ENCODE measurements around the gene EFL1. TPM values are rescaled to one million over a fixed set of nuclear protein-coding genes. Genes with fewer than 3 reads are reported as not detected.
A peak's percentile ranks its signal among the peaks of the same experiment; 100 is the strongest.

Gene EFL1
- total and polyA plus RNA-seq, 2 of the 4 experiments (the other 2 are of a cell fraction) = 10.1 to 24.6 TPM

- peaks cover 5% of the 10 kb centered on the region for H3K4me1 ChIP-seq (ENCODE audit: control insufficient read depth, insufficient read depth, low read length)
- intact Hi-C loops (cut with micrococcal nuclease) = no loop called here
- H3K56ac ChIP-seq (ENCODE audit: extremely low read depth, insufficient read depth, low read length) = no peak overlapping the region
- no peak overlapping the region for H4K8ac ChIP-seq (ENCODE audit: low read depth in 2 of 2, low read length in 2 of 2)
- H3K9ac ChIP-seq (ENCODE audit: low read depth, low read length) = no peak overlapping the region
- ATAC-seq (ENCODE audit: low read depth) = no peak
- H3K4me3 ChIP-seq (ENCODE audit: insufficient read depth, low read depth, low read length) = no peak overlapping the region
- H3K23ac ChIP-seq (ENCODE audit: low read depth, low read length) = no peak overlapping the region
- peaks cover 8% of the 10 kb centered on the region for H3K9me1 ChIP-seq (ENCODE audit: insufficient read depth, low read length)
- H3K27me3 ChIP-seq (ENCODE audit: control insufficient read depth, insufficient read depth, low read length) = no peaks in the 10 kb centered on the region
- no peak overlapping the region for H4K91ac ChIP-seq (ENCODE audit: insufficient read depth, low read depth, low read length)
- H2AFZ ChIP-seq (replicated peaks; ENCODE audit: low read length, poor library complexity) = no peak overlapping the region
- no peak overlapping the region for H3K4me2 ChIP-seq (ENCODE audit: low read depth, low read length)
- H2BK5ac ChIP-seq (ENCODE audit: low read depth, low read length, poor library complexity, severe bottlenecking) = no peak overlapping the region
- no peaks in the 10 kb centered on the region for H3K9me3 ChIP-seq (ENCODE audit: control insufficient read depth, insufficient read depth, low read length)
- no peak overlapping the region for H4K5ac ChIP-seq (ENCODE audit: low read depth, low read length)
- no TSS peak for BruUV-seq (replicated peaks)
- H3K4ac ChIP-seq (ENCODE audit: low read depth, low read length) = no peak overlapping the region
- DNase-seq = no peak
- 92% methylated on average over 3 of the region's 16 CpGs; no CpG with 5 or more reads in 1 of the 2 experiments for WGBS, 2 experiments (ENCODE audit: extremely low coverage in 2 of 2, insufficient read length in 1 of 2)
- H4K20me1 ChIP-seq (ENCODE audit: insufficient read depth, low read length) = no peaks in the 10 kb centered on the region
- H3K79me1 ChIP-seq (ENCODE audit: low read depth in 1 of 2, low read length in 2 of 2) = no peaks in the 10 kb centered on the region
- H3K14ac ChIP-seq (replicated peaks; ENCODE audit: low read depth, low read length) = no peak overlapping the region
- in situ Hi-C loops (cut with MboI; ENCODE audit: low sequenced_read_pairs) = no loop called here
- no peak overlapping the region for H2BK15ac ChIP-seq (ENCODE audit: low read depth, low read length)
- no peak overlapping the region for H2AK9ac ChIP-seq (replicated peaks; ENCODE audit: low read depth, low read length, poor library complexity)
- TF ChIP-seq SMC3 (IDR thresholded peaks at IDR 0.05; ENCODE audit: low read depth, low read length) = no peak
- TF ChIP-seq CEBPB (IDR thresholded peaks at IDR 0.05; ENCODE audit: low read depth, low read length) = no peak
- no peak for TF ChIP-seq POLR2A (IDR thresholded peaks at IDR 0.05; ENCODE audit: low read depth, low read length)
- no peak for TF ChIP-seq BHLHE40 (IDR thresholded peaks at IDR 0.05; ENCODE audit: low read depth, low read length)
- TF ChIP-seq MAZ (IDR thresholded peaks at IDR 0.05; ENCODE audit: borderline replicate concordance, low read depth, low read length) = no peak
- TF ChIP-seq RAD21 (IDR thresholded peaks at IDR 0.05; ENCODE audit: low read length) = no peak
- no peak for TF ChIP-seq RFX5 (IDR thresholded peaks at IDR 0.05; ENCODE audit: low read depth, low read length)
- TF ChIP-seq MXI1 (IDR thresholded peaks at IDR 0.05; ENCODE audit: borderline replicate concordance, low read depth, low read length) = no peak
- TF ChIP-seq NFE2L2 (IDR thresholded peaks at IDR 0.05; ENCODE audit: low read depth, low read length) = no peak
- TF ChIP-seq MAFK (IDR thresholded peaks at IDR 0.05; ENCODE audit: low read depth, low read length) = no peak
- no peak for TF ChIP-seq FOS (IDR thresholded peaks at IDR 0.05; ENCODE audit: low read depth, low read length)
- TF ChIP-seq USF2 (IDR thresholded peaks at IDR 0.05; ENCODE audit: low read depth, low read length) = no peak
- TF ChIP-seq RCOR1 (IDR thresholded peaks at IDR 0.05; ENCODE audit: insufficient replicate concordance, low read length) = no peak
- no peak for TF ChIP-seq CTCF (conservative IDR thresholded peaks at IDR 0.05; ENCODE audit: low read depth, low read length)
- no peak for TF ChIP-seq ELK1 (IDR thresholded peaks at IDR 0.05; ENCODE audit: borderline replicate concordance, low read depth, low read length)
- H3K18ac ChIP-seq (ENCODE audit: low read depth, low read length) = no peak overlapping the region
- dilution Hi-C loops (cut with HindIII; ENCODE audit: low sequenced_read_pairs, unreplicated experiment) = no loop called here
- H2AK5ac ChIP-seq (ENCODE audit: low read depth, low read length) = 0 out of 2 replicates have a peak overlapping the region, but pooled peaks have one; percentile 10
- no peaks in the 10 kb centered on the region for H3K36me3 ChIP-seq (ENCODE audit: control insufficient read depth, insufficient read depth, low read length)
- H3K27ac ChIP-seq (ENCODE audit: insufficient read depth, low read length) = no peak overlapping the region
- ChIA-PET POLR2A (ENCODE audit: unreplicated experiment) (no interaction called here), CTCF (no interaction called here)
- no peak overlapping the region for H2BK120ac ChIP-seq (ENCODE audit: low read depth, low read length)
- no peak overlapping the region for H2BK20ac ChIP-seq (ENCODE audit: low read depth, low read length)
These were observed 176.1 kb downstream of the EFL1 start for GRCh38 chr15:82086243-82086995.
